DND-41 (cell line): ENCODE measurements around the gene NPPB.

Experiments
- CTCF ChIP-seq: IDR thresholded peaks from 2 replicates; pipeline ENCODE4 v1.5.1; 2012; ENCODE audit warnings: borderline replicate concordance, low read length, moderate library complexity, mild to moderate bottlenecking; ENCODE audit not compliant: poor library complexity, severe bottlenecking; ENCODE audit errors: extremely low read depth
- EZH2 ChIP-seq: IDR thresholded peaks from 3 replicates; pipeline ENCODE4 v1.6.1; 2012; ENCODE audit warnings: borderline replicate concordance, low read depth, mild to moderate bottlenecking, moderate library complexity, low read length, inconsistent platforms; ENCODE audit not compliant: severe bottlenecking

- TF ChIP-seq CTCF (no peak), EZH2 (no peak)
These were observed 4.1 kb upstream of the NPPB start for GRCh38 chr1:11862890-11863289.
